HAP-1 (cell line): ENCODE results near the gene CHST10.
"Not testable (repeated sequence)": the region's sequence is repeated elsewhere in the genome, so short reads cannot be mapped to it uniquely, and the experiment has no call there.

Source experiments
- DNase-seq, 2 experiments: peaks; one replicate each; pipeline ENCODE4 v3.0.0-alpha.2; 2016 to 2020; ENCODE audit warnings: low spot score in 2 of 2
- H3K27me3 ChIP-seq: fragments of 250-450 bp; sonication (Bioruptor Pico); 2 replicates; pipeline ENCODE4 v1.5.1; 2020; ENCODE audit warnings: low read depth, mild to moderate bottlenecking, moderate library complexity
- H3K36me3 ChIP-seq: fragments of 250-450 bp; sonication (Bioruptor Pico); replicated peaks from 2 replicates; pipeline ENCODE4 v1.5.1; 2020; ENCODE audit warnings: mild to moderate bottlenecking
- H3K4me1 ChIP-seq: fragments of 250-450 bp; sonication (Bioruptor Pico); 2 replicates; pipeline ENCODE4 v1.5.1; 2020; ENCODE audit warnings: mild to moderate bottlenecking
- H3K4me3 ChIP-seq: fragments of 250-450 bp; sonication (Bioruptor Pico); 2 replicates; pipeline ENCODE4 v1.5.1; 2020; ENCODE audit warnings: mild to moderate bottlenecking, moderate library complexity
- H3K9me3 ChIP-seq: fragments of 250-450 bp; sonication (Bioruptor Pico); 2 replicates; pipeline ENCODE4 v1.5.1; 2020; ENCODE audit warnings: mild to moderate bottlenecking, moderate library complexity
- in situ Hi-C: fragments of 300-500 bp; cut with MboI; formaldehyde crosslinking; loops from 3 replicates; pipeline ENCODE4 v1.14.3; 2020; ENCODE audit warnings: low sequenced_read_pairs, inconsistent platforms, mixed read lengths

CHST10 gene, protein sequence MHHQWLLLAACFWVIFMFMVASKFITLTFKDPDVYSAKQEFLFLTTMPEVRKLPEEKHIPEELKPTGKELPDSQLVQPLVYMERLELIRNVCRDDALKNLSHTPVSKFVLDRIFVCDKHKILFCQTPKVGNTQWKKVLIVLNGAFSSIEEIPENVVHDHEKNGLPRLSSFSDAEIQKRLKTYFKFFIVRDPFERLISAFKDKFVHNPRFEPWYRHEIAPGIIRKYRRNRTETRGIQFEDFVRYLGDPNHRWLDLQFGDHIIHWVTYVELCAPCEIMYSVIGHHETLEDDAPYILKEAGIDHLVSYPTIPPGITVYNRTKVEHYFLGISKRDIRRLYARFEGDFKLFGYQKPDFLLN

DNA sequence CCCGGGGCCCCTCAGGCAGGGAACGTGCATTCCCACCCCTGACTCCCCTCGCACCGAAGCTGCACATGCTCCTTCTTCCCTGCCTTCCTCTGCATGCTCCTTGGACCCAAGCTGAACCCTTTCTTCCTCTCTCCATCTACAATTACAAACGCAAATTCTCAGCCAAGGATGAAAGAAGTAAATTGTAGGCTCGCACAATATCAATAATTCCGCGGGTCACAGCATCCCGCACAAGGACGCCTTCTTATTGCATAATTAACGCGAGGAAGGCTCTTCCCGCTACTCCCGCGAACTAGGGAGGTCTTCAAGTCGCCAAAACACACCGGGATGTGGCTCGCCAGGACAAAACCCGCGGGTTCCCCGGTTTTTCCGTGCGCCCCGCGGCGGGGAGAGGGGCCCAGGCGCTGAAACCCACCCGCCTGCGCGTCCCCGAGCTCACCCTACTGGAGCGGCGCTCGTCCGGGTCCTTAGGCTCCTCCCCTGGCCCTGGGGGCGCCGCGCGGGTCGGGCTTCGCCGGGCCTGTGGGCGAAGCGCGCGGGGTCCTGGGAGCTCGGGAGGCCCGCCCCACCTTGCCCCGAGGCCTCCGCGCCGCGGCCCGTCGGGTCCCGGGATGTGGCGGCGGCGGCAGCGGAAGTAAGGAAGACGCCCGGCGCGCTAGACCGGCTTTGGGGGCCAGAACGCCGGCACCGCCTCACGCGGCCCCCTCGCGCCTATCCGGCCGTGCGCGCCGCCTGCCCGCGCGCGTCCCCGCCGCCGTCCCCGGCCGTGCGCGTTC lies at the start of gene CHST10:
TSS of gene CHST10 (minus strand) at position 734 of the 776 bp plus-strand sequence. CDS start 10,993 bp downstream, outside the sequence.
- in situ Hi-C loops = loop anchor here (5.0 to 25.0 kb wide), 2 partner anchors 145 to 570 kb away; partner anchors contain the start of gene PDCL3
- Histone ChIP-seq H3K27me3 (no peaks in the 10 kb centered on the region), H3K9me3 (no peaks in the 10 kb centered on the region), H3K4me1 (peaks cover 38% of the 10 kb centered on the region), H3K4me3 (peak within 1 kb of the TSS; percentile 61), H3K36me3 (no peaks in the 10 kb centered on the region)
- peak; percentile 32 to 78 for DNase-seq

DNA sequence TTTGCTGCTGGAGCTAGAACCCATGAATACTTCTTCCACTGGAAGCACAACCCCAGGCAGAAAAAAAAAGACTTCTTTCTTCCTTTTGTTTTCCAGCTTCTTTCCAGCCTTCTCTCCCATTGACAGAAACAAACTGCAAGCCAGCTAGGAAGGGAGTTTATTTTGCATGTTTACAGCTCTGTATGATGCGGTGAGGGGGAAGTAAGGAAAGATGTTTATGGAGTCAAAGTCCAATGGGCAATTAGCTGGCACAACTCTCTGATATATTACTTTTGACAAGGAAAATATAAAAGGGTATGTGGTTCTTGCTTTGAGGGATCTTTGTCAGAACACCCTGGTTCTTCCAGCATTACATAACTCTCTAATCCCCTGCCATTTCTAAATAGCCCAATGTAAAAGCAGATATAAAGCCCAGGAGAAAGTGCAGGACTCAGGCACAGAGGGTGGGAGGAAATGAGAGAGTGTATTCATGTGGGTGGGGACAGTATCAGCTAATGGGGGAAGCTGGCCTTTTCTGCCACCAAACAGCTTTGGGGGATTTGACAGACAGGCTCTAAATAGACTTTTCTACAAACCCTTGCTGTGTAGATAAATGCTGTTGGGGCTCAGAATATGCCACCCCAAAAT lies 43.5 kb upstream of the CHST10 start:
- no peak overlapping the region for H3K4me3 ChIP-seq
- H3K4me1 ChIP-seq = no peaks in the 10 kb centered on the region
- H3K27me3 ChIP-seq = no peaks in the 10 kb centered on the region
- H3K9me3 ChIP-seq = peaks cover 9% of the 10 kb centered on the region; the same call in 1 of the 2 replicates
- no peaks in the 10 kb centered on the region for H3K36me3 ChIP-seq
- in situ Hi-C loops = no loop called here
- DNase-seq = no peak

DNA sequence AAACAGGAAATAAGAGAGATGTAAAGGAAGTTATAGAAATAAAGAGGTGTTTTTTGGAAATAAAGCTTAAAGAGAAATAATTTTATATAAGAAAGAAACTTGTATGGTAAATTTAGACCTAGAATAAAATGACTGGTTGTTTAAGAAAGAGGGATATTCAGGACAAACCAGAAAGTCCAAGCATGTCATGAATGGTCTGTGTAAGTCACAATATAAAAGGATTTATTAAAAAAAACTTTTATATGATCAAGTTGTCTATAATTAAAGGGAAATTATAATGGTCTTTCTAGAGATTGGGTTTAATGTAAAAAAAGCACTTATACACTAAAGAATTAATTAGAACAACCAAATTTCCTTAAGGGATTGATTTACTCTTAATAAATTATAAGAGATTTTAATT lies 38.9 kb upstream of the CHST10 start:
- in situ Hi-C loops, H3K4me1 ChIP-seq, H3K4me3 ChIP-seq, H3K27me3 ChIP-seq, H3K36me3 ChIP-seq, DNase-seq: not testable (repeated sequence)
- peaks cover 11% of the 10 kb centered on the region for H3K9me3 ChIP-seq

DNA sequence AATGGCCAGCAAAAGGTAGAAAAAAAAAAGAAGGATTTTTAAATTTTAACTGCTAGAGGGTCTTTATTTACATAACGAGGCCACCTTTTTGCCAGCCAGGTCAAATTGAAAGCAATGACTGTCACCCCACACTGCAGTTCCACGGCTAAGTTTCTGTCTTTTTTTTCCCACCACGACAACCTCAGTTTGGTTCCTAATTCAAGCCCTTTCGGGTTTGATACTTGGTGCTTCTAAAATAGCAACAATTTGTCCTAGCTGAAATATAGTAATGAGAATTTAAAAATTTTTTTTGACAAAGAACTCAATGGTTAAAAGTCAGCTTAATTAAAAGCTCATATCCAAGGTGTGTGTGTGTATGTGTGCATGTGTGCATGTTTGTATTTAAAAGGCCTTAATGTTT lies 36.4 kb upstream of the CHST10 start:
- Histone ChIP-seq H3K9me3 (peaks cover 11% of the 10 kb centered on the region), H3K36me3 (no peaks in the 10 kb centered on the region), H3K4me1 (no peaks in the 10 kb centered on the region), H3K4me3 (no peak overlapping the region), H3K27me3 (no peaks in the 10 kb centered on the region)
- no peak for DNase-seq
- in situ Hi-C loops = no loop called here

DNA sequence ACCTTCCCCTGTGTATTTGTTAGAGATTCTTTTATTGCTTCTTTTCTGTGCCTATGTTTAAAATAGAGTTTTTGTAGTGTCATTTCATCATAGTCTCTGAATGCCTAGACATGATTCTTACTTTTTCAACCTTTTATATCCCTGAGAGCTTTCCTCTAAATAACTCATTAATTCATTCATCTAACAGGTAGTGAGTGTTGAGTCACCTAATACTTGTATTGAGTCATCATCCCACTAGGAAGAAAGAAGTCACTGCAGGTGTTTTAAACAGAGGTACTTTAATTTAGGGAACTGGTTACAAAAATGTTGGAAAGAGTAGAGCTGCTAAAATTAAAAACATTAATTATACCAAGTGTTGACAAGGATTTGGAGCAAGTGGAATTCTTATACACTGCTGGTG lies 34.3 kb upstream of the CHST10 start:
- peaks cover 3% of the 10 kb centered on the region; the same call in 1 of the 2 replicates for H3K9me3 ChIP-seq
- H3K27me3 ChIP-seq = no peaks in the 10 kb centered on the region
- no peaks in the 10 kb centered on the region for H3K4me1 ChIP-seq
- no peaks in the 10 kb centered on the region for H3K36me3 ChIP-seq
- in situ Hi-C loops = no loop called here
- DNase-seq = no peak
- no peak overlapping the region for H3K4me3 ChIP-seq

DNA sequence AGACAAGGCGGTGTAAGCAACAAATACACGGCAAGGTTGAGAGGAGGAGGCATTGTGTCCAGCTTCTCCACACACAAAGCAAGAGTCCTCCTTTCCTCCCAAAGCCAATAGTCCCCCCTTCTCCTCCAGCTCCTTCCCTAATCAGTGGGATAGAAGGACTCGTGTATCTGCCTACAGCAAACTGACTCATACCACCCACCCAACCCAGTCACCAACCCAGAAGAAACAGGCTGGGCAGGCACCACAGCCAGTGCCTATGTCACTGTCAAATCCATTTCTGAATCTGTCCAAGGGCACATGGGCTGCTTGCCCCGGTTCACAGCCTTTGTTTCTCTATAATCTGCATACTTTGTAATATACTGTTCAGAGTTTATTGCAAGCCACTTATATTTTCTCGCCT lies 33.6 kb upstream of the CHST10 start:
- in situ Hi-C loops = no loop called here

DNA sequence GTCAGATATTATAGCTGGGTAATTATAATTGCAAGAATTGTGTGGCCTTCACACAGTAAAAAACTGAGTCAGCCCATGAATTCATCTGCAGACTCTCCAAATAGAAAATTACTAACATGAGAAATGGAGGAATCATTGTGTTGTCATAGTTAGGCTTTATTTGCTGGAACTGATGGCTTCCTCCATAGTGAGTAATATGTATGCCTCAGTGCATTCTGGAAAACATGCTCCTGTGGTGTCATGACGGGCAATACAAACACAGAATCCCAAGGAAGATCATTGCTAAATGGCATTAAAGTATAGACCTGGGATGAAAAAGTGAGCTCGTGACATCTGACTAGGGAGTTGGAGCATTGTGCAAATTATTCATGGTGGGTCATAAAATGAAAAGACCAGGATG lies 29.2 kb upstream of the CHST10 start:
- Histone ChIP-seq H3K36me3 (no peaks in the 10 kb centered on the region), H3K27me3 (no peaks in the 10 kb centered on the region), H3K4me1 (no peaks in the 10 kb centered on the region), H3K9me3 (no peaks in the 10 kb centered on the region), H3K4me3 (no peak overlapping the region)
- in situ Hi-C loops = no loop called here
- DNase-seq = no peak

More for the DNA sequence above, 33.6 kb upstream of the CHST10 start:
- H3K9me3 ChIP-seq = peaks cover 3% of the 10 kb centered on the region; the same call in 1 of the 2 replicates
- DNase-seq = no peak
- H3K27me3 ChIP-seq = no peaks in the 10 kb centered on the region
- no peak overlapping the region for H3K4me3 ChIP-seq
- no peaks in the 10 kb centered on the region for H3K4me1 ChIP-seq
- H3K36me3 ChIP-seq = no peaks in the 10 kb centered on the region

DNA sequence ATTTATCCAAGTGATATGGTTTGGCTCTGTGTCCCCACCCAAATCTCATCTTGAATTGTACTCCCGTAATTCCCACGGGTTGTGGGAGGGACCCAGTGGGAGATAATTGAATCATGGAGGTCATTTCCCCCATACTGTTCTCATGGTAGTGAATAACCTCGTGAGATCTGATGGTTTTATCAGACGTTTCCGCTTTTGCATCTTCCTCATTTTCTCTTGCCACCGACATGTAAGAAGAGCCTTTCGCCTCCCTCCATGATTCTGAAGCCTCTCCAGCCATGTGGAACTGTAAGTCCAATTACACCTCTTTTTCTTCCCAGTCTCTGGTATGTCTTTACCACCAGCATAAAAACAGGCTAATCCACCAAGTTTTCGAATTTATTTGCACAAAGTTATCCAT lies 20.3 kb upstream of the CHST10 start:
- in situ Hi-C loops = no loop called here
- Histone ChIP-seq H3K27me3 (no peaks in the 10 kb centered on the region), H3K4me1 (no peaks in the 10 kb centered on the region), H3K9me3 (no peaks in the 10 kb centered on the region), H3K4me3 (no peak overlapping the region), H3K36me3 (no peaks in the 10 kb centered on the region)
- DNase-seq = no peak

DNA sequence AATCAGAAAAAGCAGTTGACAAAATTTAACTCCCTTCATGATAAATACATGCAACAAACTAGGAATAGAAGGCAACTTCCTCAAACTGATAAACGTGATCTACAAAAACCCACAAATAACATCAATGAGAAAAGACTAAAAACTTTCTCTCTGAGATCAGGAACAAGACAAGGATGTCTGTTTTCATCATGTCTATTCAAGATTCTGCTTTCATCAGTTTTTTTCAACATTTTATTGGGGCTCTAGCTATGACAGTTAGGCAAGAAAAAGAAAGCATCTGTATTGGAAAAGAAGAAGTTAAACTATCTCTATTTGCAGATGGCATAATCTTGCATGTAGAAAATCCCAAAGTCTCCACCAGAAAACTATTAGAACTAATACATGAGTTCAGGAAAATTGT lies 12.3 kb upstream of the CHST10 start:
- DNase-seq = no peak
- in situ Hi-C loops = no loop called here
- Histone ChIP-seq H3K4me3 (no peak overlapping the region), H3K4me1 (no peaks in the 10 kb centered on the region), H3K36me3 (no peaks in the 10 kb centered on the region), H3K27me3 (no peaks in the 10 kb centered on the region), H3K9me3 (no peaks in the 10 kb centered on the region)

DNA sequence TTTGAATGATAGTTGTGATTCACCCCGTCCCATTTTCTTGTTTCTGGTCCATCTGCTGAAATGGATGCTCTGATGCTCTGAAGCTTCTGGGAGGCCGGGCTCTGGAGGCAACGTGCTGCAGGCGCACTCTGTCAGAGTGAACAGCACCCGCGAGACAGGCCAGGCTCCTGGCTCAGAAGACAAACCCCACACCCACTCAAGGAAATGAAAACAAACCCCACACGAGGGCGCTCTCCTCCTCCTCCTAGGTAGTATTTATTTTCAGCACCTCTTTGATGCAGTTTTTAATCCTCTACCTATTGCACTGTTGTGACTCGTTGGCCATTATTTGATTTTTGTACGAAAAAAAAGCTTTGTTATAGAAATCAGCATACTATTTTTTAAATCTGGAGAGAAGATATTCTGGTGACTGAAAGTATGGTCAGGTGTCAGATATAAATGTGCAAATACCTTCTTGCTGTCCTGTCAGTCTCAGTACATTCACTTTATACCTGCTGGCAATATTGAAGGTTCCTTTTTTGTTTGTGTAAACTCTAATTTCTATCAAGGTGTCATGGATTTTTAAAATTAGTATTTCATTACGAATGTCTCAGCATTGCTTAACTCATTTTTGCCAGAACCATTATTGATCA lies 10.3 kb upstream of the CHST10 start:
- in situ Hi-C loops = no loop called here
- peak; percentile 28 to 76 for DNase-seq
- H3K27me3 ChIP-seq = no peaks in the 10 kb centered on the region
- H3K9me3 ChIP-seq = no peaks in the 10 kb centered on the region
- no peak overlapping the region for H3K4me3 ChIP-seq
- H3K4me1 ChIP-seq = no peaks in the 10 kb centered on the region
- H3K36me3 ChIP-seq = no peaks in the 10 kb centered on the region

DNA sequence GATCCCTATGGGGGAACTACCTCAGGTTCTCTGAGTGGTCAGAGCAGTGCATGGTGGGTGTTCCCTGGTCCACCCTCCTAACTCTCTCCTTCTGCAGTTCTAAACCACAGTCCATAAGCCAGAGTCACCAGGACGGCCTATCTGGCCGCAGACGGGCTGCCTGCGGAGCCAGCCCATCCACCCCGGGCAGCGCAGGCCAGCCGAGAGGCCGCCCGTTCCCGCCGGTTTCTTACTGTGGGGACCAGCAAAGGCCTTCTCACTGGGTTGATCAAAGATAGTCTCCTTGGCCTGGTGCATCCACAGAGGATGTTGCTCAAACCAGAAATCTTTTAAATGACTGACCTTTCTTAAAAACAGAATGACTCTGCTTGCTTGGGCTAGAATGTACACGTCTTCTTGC lies 9.6 kb upstream of the CHST10 start:
- H3K27me3 ChIP-seq = no peaks in the 10 kb centered on the region
- in situ Hi-C loops = no loop called here
- no peaks in the 10 kb centered on the region for H3K9me3 ChIP-seq
- H3K4me1 ChIP-seq = no peaks in the 10 kb centered on the region
- no peaks in the 10 kb centered on the region for H3K36me3 ChIP-seq
- H3K4me3 ChIP-seq = no peak overlapping the region
- no peak for DNase-seq

DNA sequence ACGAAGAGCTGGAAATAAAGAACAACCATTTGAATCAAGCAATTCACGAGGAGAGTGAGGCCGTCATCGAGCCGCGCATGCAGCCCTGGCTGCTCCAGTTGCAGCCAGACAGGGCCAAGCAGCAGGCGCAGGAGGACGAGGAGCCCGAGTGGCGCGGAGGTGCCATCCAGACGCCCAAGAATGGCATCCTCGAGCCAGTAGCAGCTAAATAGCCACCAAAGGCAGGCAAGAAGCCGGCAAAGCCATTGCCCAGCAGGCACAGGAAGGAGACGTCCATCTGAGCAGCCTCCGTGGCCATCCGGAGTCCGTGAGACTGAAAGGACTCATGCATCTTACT lies 8.9 kb upstream of the CHST10 start:
- DNase-seq = no peak
- Histone ChIP-seq H3K9me3 (no peaks in the 10 kb centered on the region), H3K4me1 (no peaks in the 10 kb centered on the region), H3K27me3 (no peaks in the 10 kb centered on the region), H3K4me3 (no peak overlapping the region), H3K36me3 (no peaks in the 10 kb centered on the region)
- in situ Hi-C loops = no loop called here

DNA sequence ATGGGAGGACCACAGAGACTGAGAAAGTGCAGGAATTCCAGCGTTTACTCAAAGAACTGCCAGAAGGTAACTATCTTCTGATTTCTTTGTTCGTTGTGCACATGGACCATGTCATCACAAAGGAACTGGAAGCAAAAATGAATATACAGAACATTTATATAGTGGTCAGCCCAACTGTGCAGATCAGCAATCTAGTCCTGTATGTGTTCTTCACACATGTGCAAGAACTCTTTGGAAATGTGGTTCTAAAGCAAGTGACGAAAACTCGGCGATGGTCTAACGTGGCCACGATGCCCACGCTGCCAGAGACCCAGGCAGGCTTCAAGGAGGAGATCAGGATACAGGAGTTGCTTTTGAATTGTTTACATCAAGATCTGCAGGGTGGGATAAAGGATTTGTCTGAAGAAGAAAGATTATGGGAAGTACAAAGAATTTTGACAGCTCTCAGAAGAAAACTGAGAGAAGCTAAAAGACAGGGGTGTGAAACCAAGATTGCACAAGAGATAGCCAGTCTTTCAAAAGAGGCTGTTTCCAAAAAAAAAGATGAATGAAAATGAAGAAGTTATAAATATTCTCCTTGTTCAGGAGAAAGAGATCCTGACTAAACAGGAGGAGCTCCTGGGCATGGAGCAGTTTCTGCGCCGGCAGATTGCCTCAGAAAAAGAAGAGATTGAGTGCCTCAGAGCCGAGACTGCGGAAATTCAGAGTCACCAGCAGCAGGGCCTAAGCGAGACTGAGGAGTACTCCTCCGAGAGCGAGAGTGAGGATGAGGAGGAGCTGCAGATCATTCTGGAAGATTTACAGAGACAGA lies 8.3 kb upstream of the CHST10 start:
- DNase-seq = no peak
- Histone ChIP-seq H3K27me3 (no peaks in the 10 kb centered on the region), H3K4me3 (no peak overlapping the region), H3K4me1 (no peaks in the 10 kb centered on the region), H3K9me3 (no peaks in the 10 kb centered on the region), H3K36me3 (no peaks in the 10 kb centered on the region)
- in situ Hi-C loops = no loop called here
